HG03342 (cell line): Measurements from ENCODE around the gene LASP1NB.
A peak's percentile ranks its signal among the peaks of the same experiment; 100 is the strongest.
"Not testable (repeated sequence)": the region's sequence is repeated elsewhere in the genome, so short reads cannot be mapped to it uniquely, and the experiment has no call there.

Experiments
- ATAC-seq: cut with Tn5 transposase; IDR thresholded peaks from one replicate; pipeline ENCODE4 v1.9.1; 2021; ENCODE audit warnings: mild to moderate bottlenecking, moderate library complexity; ENCODE audit not compliant: unreplicated experiment

The LASP1NB gene

DNA sequence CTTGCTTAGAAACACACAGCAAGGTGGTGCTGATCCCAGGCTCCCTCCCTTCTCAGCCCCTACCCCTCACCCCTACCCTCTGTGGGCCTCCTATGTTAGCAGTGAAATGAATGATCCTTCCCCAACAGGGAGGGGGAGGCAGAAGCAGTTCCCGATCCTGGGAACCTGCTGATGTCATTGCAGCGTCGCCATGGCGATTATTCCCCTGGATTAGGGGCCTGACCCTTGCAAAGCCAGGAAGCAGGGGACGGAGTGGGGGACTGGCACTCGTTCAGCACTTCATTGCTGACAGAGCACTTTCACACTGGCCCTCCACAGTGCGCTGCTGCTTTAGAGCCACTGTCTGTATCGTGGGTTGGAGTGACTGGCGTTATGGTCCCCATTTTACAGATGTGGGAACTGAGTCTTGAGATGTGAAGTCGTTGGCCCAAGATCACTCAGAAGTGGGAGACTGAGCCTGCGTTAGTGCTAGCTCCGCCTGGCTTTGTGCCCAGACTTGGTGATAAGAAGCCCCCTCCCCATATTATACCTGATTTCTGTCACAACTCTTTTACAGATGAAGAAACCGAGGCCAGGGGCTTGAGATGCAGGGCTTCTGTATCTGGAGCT is 29.0 kb upstream of the LASP1NB start:
- ATAC-seq: no peak

GRCh38 chr17:38897176-38897575 is 28.2 kb upstream of the LASP1NB start:
- ATAC-seq: no peak

- no peak for ATAC-seq
Observed at GRCh38 chr17:38897671-38898290, 27.6 kb upstream of the LASP1NB start.

DNA sequence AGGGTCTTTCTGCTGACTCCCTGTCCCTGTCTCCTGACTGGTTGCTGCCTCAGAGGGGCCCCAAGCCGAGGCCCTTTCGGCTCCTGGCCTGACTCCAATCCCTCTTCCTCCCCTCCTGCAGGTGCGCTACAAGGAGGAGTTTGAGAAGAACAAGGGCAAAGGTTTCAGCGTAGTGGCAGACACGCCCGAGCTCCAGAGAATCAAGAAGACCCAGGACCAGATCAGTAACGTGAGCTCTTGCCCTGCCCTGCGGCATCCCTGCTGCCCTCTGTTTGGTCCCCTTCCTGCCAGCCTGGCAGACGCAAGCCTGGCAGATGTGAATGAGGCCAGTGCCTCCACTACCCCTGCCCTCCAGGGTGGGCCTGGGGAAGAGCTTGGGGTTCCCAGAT is 27.1 kb upstream of the LASP1NB start:
- peak; percentile 17 for ATAC-seq

DNA sequence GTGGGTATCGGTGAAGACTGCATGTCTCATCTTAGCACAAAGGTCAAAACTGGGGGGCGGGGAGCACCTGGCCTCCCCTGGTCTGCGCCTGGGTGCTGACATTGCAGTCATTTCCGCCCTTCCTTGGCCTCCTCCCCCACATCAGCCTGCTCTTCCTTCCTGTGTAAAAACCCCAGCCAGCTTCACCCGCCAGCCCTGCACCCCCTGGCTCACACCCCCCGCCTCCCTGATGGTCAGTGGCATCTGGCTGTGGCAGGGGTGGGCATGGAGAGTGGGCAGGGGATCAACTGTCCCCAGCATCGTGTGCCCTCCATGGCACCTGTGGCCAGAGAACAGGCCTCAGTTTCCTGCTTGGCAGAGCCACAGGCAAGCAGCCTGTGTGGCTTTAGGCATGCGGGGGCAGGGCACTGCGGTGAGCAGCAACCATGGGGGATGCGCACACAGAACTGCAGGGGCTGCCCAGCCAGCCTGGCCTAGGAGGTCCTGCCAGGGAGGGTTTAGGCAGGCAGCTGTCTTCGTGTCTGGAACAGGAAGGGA is 26.5 kb upstream of the LASP1NB start:
- ATAC-seq: peak; percentile 81

DNA sequence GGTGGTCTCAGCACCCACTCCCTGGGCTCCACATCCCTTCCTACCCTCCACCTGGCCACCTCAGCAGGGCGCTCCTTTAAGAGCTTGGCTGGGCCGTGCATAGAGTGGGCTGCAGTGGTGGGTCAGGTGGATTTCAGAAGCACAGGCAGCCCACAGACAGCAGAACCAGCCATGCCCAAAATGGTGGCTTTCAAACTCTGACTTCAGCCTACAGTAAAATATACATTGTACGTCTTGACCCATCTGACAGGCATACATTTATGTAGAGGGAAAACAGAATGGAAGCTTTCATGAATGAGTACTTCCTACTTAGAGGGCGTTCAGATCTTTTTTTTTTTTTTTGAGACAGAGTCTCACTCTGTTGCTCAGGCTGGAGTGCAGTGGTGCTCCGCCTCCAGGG is 26.0 kb upstream of the LASP1NB start:
- no peak for ATAC-seq

DNA sequence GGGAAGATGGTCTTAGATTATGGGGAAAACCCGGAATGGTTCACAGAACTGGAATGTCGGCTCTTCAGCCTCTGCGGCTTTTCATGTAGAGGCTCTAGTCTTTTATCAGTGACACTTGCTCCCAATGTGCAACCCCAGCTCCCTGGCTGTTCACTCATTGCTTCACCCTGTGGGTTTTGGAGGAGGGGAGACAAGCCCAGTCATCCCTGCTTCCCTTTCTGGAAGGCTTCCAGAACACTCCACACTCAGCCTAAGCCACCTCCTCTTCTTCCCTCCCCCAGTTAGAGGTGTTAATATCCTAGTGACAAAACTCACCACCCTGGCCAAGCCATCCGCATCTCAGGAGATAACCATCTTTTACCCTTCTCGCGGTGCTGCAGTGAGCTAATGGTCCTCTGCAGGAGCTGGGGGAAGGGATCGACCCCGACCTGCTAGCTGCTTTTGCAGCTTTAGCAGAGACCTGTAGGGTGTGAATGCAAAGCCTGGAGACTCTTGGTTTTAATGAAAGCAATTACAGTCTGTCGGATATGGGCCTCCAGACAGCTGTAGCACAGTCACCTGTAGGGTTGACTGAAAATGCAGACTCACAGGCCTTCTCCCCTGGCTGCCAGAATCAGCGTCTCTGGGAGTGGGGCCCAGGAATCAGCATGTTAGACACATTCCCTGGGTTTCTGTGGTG is 24.3 kb upstream of the LASP1NB start:
- no peak for ATAC-seq

- ATAC-seq: no peak
Observed at GRCh38 chr17:38903404-38903803, 22.0 kb upstream of the LASP1NB start.

GRCh38 chr17:38904892-38905291 is 20.5 kb upstream of the LASP1NB start:
- no peak for ATAC-seq

GRCh38 chr17:38905375-38905774 is 20.0 kb upstream of the LASP1NB start:
- no peak for ATAC-seq

- ATAC-seq: no peak
Observed at GRCh38 chr17:38906460-38907228, 18.8 kb upstream of the LASP1NB start.

- no peak for ATAC-seq
Observed at GRCh38 chr17:38907930-38908675, 17.3 kb upstream of the LASP1NB start.

DNA sequence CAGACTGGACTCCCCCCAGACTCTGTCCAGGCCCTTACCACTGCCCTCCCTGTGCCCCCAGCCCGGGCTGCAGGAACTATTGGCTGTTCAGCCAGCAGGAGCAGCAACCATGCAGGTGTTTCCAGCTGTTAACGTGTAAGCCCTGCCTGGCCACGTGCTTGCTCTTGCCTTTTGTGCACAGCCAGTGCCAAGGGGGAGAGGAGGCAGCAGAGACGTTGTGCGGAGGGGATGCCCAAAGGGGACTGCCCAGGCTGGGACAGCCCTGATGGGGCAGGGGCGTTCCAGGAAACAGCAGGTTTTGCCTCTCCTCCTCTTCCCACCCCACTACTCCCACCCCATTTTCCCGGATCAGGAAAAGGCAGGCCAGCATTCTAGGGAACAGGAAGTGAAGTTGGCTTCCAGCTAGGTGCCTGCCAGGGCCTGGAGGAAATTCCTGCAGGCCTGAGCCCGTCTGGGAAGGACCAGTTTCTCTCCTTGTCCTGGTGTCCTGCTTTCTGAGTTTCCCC is 16.7 kb upstream of the LASP1NB start:
- no peak for ATAC-seq

GRCh38 chr17:38910325-38910724 is 15.1 kb upstream of the LASP1NB start:
- no peak for ATAC-seq

GRCh38 chr17:38911081-38911730 is 14.2 kb upstream of the LASP1NB start:
- ATAC-seq: no peak

DNA sequence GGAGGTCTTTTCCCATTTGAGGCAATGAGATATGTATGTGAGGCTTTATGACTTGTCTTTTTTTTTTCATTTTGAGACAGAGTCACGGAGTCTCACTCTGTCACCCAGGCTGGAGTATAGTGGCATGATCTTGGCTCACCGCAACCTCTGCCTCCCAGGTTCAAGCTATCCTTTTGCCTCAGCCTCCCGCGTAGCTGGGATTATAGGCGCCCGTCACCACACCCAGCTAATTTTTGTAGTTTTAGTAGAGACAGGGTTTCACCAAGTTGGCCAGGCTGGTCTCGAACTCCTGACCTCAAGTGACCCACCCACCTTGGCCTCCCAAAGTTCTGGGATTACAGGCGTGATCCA is 13.7 kb upstream of the LASP1NB start:
- not testable (repeated sequence) for ATAC-seq

GRCh38 chr17:38912221-38912813 is 13.1 kb upstream of the LASP1NB start:
- no peak for ATAC-seq

GRCh38 chr17:38914741-38915638 is 10.4 kb upstream of the LASP1NB start:
- no peak for ATAC-seq

DNA sequence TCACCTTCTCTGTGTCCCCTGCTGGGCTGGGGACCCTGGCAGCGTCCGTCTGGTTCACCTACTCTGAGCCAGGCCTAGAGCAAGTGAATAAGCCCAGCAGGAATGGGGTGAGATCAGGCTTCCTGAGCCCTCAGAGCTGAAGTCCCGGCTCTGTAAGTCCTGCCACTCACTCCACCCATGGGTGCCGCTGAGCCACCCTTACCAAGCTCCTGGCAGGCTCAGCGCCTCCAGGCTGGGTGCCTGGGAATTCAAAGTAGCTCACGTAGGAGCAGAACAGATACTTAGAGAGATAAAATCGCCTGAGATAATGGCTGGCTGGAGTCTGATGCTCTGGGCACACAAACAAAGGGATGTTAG is 9.8 kb upstream of the LASP1NB start:
- ATAC-seq: no peak
